HCT116 (cell line): Measurements from ENCODE around the gene DENND5B.

Experiments used
- POLR2AphosphoS5 ChIP-seq: IDR thresholded peaks from 2 replicates; pipeline ENCODE4 v1.6.1; 2011; ENCODE audit warnings: mild to moderate bottlenecking, low read depth, low read length, moderate library complexity
- TF ChIP-seq, protein P1 (sequence below), 3 experiments: fragments of 200-600 bp in 1 of 3; sonication (generic) in 1 of 3; IDR thresholded peaks in 2 of 3; conservative IDR thresholded peaks in 1 of 3; 2 replicates each; pipeline ENCODE4 v1.5.1; 2012 to 2017; ENCODE audit warnings: low read depth in 2 of 3, low read length in 2 of 3, antibody characterized with exemption in 1 of 3, borderline replicate concordance in 1 of 3, control low read depth in 1 of 3, mild to moderate bottlenecking in 1 of 3, mixed read lengths in 1 of 3, mixed run types in 1 of 3, moderate library complexity in 1 of 3; ENCODE audit not compliant: insufficient read depth in 1 of 3

DNA sequence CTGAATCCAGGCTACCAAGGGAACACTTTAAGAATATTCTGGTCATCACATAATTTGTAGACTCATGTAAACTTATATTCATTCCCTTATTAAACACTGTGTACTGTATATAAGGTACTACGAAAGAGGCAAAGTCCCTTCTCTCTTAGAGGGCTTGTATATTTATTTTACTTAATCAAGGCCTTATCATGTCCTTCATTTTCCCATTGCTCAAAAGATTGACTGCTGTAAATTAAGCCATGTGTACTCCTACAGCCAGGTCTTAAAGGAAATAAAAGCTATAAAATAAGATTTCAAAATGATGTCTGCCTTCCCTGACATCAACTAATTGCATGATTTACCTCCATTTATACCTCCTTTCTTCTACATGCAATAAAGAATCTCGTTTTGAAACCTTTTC lies 5.0 kb downstream of the DENND5B start:
- TF ChIP-seq, protein P1, sequence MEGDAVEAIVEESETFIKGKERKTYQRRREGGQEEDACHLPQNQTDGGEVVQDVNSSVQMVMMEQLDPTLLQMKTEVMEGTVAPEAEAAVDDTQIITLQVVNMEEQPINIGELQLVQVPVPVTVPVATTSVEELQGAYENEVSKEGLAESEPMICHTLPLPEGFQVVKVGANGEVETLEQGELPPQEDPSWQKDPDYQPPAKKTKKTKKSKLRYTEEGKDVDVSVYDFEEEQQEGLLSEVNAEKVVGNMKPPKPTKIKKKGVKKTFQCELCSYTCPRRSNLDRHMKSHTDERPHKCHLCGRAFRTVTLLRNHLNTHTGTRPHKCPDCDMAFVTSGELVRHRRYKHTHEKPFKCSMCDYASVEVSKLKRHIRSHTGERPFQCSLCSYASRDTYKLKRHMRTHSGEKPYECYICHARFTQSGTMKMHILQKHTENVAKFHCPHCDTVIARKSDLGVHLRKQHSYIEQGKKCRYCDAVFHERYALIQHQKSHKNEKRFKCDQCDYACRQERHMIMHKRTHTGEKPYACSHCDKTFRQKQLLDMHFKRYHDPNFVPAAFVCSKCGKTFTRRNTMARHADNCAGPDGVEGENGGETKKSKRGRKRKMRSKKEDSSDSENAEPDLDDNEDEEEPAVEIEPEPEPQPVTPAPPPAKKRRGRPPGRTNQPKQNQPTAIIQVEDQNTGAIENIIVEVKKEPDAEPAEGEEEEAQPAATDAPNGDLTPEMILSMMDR (IDR thresholded peaks at IDR 0.05 in 2 of 3, conservative IDR thresholded peaks at IDR 0.05 in 1 of 3; ENCODE audit: borderline replicate concordance in 1 of 3, insufficient read depth in 1 of 3, low read depth in 2 of 3, low read length in 2 of 3), result no peak
- no peak for TF ChIP-seq POLR2AphosphoS5
